GM18858 (cell line): ENCODE measurements around the gene COPZ2.
"Not testable (repeated sequence)": the region's sequence is repeated elsewhere in the genome, so short reads cannot be mapped to it uniquely, and the experiment has no call there.

Experiments used
- ATAC-seq: cut with Tn5 transposase; IDR thresholded peaks from one replicate; pipeline ENCODE4 v1.9.1; 2021; ENCODE audit not compliant: unreplicated experiment

The COPZ2 gene

DNA sequence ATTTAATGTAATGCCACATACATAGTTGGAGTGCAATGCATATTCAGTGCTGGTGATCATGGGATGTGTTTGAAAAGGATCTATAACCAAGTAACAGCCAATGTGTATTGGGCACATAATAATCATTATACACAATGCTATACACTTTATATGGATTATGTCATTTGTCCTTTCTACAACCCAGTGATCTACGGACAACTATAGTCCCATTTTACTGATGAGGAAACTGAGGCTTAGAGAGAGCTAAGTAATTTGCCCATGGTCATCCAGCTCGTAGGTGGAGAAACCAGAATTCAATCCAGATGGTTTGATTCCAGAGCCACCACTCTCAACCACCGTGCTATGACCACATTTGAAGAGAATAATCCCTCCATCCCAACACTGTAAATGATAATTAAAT is 27.4 kb downstream of the COPZ2 start:
- ATAC-seq: no peak

DNA sequence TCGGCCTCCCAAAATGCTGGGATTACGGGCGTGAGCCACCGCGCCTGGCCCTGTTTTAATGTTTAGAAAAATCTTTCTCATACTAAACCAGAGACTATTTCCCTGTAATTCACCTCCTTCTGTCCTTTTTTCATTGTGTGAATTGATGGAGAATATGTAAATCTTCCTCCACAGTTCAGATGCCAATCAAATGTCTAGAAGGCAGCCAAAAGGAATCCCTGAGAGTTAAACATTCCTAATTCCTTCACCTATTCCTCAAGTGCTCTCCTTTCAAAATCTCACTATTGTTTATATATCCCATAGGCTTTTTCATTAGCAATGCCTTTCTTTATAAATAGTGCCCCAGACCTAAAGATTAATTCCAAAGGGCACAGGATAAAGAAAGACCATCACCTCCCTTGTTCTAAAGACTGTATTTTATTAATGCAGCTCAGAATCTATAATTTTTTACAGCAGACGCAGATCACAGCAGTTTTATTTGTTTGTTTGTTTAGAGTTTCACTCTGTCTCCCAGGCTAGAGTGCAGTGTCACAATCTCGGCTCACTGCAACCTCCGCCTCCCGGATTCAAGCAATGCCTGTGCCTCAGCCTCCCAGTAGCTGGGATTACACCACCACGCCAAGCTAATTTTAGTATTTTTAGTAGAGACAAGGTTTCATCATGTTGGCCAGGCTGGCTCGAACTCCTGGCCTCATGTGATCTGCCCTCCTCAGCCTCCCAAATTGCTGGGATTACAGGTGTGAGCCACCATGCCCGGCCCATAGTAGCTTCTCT is 30.5 kb downstream of the COPZ2 start:
- ATAC-seq: no peak

DNA sequence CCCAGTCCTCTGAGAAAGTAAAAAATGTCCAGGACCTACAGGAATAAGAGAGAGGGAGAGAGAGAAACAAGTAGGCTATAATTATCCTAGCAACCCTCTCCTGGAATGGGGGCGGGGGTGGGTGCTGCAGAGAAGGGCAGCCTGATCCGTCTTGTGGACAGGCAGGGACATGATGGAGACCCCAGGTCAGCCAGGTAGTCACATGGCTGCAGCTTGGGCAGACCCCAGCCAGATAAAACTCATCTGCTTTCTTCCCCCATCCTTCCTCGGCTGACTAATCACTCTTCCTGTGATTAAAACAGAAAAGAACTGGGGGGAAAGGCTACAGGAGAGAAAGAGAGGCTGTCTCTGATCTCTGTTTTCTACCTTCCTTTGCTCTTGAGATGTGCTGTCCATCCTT is 32.6 kb downstream of the COPZ2 start:
- ATAC-seq: no peak

DNA sequence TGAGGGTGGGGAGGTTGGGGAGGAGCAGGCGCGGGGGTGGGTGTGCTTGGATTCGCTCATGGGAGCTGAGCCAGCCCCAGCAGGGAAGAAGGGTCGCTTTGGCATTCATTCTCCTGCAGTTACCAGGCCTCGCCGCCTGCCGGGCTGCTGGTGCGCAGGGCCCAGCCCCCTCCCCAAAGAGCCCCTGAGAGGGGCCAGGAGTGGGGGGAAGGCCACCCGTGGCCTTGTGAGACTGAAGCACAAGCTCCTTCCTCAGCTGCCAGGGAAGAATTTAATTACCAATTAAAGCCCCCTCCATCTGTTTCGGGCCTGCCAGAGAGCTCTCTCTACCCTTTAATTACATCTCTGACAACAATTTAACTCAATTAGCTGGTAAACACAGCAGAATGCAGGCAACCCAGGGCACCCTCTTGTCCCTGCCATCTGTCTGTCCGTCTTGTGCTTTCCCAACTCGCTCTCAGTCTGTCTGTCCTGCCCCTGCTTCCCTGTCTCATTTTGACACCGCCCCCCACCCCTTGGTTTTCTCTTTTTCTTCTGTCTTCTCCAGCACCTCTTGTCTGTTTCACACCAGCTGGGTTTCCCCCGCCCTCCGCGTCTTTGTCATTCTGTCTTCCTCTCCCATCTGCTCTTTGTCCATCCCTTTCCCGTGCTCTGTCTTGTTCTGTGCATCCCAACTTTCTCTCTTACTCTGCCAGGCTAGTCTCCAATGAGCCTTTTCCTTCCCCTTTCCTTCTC is 34.0 kb downstream of the COPZ2 start:
- ATAC-seq: no peak

DNA sequence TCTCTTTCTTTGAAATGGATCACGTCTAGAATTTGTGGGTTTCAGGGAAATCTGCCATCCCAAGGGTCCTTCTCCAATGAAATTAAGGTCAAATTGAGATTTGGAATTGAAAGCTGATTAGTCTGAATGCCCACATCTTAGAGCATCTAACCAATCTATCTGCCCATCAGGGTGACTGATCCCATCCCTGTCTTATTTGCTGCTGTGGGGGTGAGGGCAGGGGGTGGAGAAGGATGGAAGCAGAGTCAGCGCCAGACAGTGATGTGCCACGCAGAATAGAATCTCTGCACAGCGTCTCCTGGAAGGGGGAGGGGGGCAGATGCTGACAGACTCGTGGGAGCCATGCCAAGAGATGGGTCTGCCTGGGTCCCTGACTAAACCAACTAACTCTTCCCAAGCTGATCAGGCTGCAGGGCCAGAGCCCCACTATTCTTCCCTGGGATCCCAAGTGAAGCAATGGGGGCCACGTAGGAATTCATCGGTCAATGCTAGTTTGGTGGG is 34.6 kb downstream of the COPZ2 start:
- ATAC-seq: no peak

DNA sequence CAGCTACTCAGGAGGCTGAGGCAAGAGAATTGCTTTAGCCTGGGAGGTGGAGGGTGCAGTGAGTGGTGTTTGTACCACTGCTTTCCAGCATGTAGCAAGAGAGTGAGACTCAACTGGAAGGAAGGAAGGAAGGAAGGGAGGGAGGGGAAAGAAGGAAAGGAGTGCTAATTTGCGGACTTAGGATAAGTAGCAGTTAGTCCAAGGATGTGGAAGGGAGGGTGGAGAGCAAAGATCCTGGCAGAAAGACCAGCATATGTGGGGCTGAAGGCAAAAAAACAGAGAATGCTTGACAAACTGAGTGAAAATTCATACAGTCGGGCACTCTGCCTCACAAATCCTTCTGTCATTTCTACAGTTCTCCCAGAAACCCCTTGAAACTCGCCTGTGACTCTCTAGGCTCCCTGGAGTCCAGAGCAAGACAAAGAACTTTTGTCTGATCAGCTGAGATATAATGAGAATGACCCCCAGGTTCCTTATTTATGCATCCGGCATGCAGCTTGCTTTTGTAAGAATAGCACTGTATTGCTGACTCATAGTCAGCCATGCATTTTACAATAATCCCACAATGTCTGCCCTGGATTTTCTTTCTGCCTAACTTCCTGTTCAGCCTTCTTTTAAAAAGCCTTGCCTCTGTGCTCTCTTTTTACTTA is 35.2 kb downstream of the COPZ2 start:
- peak; percentile 55 for ATAC-seq

DNA sequence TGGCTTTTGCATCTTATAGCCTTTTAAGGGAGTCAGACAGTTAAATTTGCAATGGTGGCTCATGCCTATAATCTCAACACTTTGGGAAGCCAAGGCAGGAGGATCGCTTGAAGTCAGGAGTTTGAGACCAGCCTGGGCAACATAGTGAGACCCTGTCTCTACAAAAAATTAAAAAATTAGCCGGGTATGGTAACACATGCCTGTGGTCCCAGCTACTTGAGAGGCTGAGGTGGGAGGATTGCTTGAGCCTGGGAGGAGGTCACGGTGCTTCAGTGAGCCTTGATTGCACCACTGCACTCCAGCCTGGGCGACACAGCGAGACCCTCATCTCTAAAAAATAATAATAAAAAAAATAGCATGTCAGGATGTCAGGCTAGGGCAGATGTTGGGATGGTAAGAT is 35.9 kb downstream of the COPZ2 start:
- ATAC-seq: not testable (repeated sequence)

DNA sequence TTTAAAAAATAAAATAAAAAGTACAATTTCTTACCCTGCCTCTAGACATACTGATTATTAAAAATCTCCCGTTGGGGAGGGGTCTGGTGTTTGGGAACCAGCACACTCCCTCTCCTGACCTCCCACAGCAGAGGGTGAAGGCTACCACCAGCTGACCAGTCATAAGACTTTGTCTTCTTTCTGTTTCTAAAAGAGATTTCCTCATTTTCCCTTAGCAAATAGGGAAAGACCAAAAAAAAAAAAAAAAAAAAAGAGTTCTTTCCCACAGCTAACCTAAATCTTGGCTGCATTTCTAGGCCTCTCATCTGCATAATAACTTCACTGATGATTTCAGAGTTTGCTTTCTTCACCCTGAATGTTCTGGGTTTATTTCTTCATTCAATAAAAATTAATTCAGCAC is 36.4 kb downstream of the COPZ2 start:
- ATAC-seq: no peak

DNA sequence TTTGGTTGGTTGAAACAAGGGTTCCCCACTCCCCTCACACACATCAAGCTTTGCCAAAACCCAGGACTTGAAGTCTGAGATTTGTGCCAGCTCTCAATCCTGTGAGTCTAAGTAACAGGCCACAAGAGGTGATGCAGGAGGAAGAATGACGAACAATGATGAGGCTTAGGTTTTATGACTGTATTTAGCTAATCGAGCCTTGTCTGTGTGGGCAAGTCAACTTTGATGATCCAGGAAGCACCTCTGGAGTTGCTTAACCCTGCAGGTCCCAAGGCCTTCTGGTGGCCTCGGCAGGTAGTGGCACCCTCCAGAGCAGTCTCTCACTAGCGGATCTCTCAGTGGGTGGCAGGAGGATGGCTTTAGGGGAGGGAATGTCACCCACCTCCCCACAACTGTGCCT is 38.0 kb downstream of the COPZ2 start:
- ATAC-seq: no peak

DNA sequence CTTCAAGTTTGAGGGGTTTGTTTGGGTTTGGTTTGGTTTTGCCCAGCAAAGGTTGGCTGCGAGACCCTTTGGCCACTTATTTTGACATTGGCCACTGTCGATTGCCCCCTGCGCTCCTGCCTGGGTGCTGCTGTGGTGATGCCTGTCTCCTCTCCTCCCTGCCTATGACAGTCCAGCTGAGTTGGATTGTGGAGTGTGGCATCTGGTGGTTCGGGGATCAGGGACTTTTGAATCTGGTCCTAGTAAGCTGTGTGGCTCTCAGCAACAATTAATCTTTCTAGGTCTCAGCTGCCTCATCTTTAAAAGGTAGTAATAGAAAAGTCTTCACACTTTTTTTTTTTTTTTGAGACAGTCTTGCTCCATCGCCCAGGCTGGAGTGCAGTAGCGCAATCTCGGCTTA is 39.6 kb downstream of the COPZ2 start:
- no peak for ATAC-seq

DNA sequence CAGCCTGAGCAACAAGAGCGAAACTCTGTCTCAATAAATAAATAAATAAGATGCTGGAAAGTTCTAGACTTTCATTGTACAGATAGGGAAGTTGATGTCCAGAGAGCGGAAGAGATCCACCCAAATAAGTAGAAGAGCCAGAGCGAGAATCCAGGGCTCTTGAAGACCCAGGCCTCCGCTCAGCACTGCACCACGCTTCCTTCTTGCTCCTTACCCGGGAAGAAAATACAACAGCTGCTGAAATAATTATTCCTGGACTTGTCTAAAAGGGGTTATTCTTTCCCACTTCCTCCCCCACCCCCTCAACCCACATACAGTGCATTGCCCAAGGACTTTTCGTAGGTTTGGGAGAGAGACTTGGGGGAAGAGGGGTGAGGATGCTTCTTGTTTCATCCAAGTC is 40.0 kb downstream of the COPZ2 start:
- ATAC-seq: no peak

DNA sequence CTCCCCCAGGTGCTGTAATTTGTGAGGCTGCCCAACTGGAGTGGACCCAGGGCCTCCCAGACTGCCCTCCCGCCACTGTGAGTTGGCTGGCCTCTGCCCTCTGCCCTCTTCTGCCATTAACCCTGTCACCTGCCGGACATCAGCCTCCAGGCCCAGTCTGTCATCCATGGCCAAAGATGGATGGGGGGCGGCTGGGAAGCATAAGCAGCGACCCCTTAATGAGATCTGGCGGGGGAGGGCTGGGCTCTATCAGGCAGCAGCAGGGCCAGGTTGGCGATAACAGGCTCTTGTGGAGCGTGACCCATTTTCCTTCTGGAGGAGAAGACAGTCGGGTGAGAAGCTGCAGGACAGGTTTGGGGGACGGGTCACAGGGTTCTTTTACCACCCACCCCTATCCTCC is 41.4 kb downstream of the COPZ2 start:
- ATAC-seq: no peak

DNA sequence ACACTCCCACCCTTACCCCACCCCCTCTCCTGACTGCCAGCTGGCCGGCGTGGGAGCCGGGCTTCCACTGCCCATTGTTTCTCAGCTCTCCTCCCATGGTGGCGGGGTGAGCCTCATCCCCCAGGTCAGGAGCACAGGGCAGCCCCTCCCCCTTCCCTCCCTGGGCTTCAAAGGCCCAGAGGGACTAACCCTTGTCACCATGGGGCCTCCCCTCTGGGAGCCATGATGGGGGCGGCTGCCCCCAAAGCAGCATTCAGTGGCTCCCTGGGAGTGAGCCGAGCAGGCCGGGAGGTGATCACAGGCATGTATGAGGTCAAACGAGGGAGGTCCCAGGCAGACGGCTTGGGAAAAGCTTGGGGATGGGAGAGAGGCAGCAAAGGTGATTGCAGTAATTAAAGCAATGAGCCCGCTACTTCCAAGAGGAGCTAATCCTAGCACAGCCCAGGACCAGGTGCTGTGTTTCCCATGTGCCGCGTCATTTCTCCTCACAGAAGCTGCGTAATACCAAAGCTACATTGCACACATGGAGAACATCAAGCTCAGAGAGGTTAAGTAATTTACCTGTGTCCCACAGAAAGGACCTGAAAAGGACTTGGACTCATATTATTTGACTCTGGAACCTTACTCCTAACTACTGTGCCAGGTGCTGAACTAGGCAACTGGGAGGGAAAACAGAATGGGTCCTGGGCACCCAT is 42.2 kb downstream of the COPZ2 start:
- no peak for ATAC-seq

DNA sequence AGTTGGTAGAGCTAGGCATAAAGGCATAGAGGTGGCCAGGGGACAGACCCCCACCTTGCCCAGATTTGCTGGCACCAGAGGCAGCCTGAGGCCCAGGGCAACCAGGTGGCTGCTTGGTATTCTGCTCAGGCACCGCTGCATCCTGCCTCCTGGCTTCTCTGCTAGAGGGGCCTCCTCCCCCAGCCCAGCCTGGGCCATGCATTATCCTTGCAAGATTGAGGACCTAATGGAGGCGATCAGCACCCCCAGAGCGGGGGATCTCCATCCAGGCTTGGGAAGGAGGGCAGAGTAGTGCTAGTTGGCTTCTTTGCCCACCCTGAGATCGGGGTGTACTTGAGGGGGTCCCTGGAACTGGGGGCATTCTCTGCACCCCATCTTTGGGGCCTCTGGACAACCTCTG is 42.9 kb downstream of the COPZ2 start:
- no peak for ATAC-seq

DNA sequence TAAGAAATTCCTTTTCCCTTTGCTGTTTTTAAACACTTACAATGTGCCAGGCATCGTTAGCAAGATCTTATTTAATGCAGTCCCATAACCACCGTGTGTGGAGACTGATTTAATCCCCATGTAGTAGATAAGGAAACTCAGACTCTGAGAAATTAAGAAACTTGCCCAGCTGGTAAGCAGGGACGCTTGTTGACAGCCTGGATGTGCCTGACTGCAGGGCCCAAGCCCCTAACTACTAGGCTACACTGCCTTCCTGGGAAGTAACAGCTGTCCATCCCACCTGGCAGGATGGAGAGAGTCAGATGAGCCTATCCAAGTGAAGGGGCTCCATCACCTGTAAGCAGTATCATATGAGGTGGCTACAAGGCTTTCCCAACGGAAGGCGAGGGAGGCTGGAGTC is 43.6 kb downstream of the COPZ2 start:
- no peak for ATAC-seq

DNA sequence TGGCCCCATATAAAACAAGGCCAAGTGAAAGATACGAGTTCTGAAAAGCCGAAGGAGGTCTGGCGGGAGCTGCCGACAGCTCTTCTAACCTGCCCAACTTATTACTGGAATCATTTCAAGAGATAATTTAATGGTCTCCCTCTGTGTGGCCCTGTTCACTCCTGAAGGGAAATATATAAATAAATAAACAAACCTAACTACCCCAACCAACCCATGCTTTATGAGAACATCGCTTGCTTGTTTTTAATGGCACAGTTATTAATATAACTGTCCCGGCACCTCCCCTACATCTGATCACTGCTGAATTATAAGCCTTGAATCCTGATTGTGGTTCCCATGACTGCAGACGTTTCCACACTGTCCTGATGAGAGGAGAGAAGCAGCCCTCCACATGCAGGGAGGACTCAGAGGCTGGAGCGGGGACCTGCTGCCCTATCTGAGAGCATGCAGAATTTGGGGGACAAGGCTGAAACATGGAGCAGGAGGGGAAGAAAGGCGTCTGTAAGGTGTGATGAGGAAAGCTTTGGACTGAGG is 44.5 kb downstream of the COPZ2 start:
- ATAC-seq: no peak

DNA sequence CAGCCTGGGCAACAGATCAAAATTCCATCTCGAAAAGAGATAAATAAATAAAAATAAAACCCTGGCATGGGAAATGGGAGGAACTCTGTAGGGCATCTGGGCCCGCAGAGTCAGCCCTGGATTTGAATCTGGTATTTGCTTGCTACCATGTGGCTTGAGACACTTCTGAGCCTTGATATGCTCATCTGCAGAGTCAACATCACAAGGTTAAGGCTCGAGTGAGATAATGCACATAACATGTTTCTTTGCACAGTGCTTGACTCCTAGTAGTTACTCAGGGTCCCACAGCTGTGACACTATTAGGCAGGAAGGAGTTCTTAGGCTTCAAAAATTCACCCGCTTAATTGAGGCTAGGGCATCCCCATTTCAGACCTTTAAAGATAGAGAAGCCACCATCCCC is 45.4 kb downstream of the COPZ2 start:
- no peak for ATAC-seq

DNA sequence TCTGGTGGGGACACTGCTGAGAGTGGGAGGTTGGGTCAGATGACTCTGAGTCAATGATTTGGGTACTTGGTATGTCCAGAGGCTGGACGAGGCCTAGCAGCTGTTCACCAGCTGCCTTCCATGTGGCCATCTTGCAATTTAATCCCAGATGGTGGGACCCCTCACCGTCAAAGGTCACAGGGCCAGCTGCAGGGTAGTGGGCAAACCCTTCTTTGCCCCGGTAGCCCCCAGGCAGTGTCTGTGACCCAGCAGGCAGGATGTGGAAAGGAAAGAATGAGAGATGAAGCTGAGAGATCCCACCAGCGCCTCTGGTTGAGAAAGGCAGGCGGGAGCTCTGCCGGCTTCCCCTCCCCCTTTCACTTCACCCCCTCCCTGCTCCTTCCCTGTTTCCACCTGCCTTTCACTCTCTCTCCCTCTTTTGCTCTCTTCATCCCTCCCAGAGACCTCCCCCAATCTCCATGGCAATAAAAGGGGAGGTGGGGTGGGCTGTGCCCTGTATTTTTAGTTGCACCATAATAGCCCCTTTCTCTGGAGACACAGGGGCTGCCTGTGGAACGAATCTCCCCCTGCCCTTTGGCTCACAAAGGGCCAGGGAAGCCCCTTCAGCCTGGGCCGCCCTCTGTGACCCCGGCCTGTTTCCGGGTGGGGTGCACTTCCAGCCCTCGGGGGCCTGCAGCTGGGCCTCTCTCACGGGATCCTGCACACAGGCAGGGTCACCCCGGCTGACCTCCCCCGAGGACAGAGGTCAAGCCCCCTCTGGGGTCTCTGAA is 46.5 kb downstream of the COPZ2 start:
- no peak for ATAC-seq

DNA sequence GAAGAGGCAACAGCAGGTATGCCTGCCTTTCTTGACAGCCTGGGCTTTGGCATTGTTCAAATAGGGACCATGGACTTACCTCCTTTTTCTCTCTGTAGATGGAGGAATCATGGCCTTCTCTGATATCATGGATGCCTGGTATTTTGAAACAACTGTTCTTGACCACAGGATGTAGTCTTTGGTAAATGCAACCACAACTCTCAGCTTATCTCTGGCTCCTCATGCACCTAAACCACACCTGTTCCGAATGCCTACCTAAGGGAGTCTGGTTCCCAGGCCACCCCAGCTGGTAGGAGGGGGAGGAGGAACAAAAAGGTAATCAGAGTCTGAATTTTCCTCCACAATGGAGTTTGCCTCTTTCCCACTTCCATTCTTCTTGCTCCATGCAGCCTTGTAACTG is 47.9 kb downstream of the COPZ2 start:
- no peak for ATAC-seq

DNA sequence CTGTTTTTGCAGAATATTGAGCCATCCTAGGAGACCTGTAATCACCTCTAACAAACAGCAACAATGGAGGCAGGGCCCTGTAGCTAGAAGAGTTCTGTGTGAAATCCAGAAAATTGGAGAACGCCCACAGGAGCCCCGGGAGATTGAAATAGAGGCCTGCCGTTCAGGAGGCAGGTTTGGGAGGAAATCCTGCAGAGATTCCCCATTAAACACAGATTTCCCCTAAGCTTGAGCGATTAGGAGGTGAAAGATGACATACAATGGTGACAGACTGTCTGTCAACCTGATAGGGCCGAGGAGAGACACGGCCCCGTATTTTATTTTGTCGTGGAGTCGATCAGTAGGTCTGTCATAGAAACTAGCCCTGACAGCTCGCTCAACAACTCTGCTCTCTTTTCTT is 48.4 kb downstream of the COPZ2 start:
- no peak for ATAC-seq
